Suprapubic skin (tissue), 4 donors: ENCODE results near the gene DSCAML1. TPM values are rescaled to one million over a fixed set of nuclear protein-coding genes. Genes with fewer than 3 reads are reported as not detected.

Experiments
- DNase-seq, 2 donors: peaks; one replicate each; pipeline ENCODE4 v3.0.0-alpha.2; 2019; ENCODE audit warnings: low spot score in 2 of 2
- H3K27ac ChIP-seq: fragments of 200-600 bp; sonication (generic); one replicate; pipeline ENCODE4 v1.5.1; 2019
- H3K27me3 ChIP-seq: fragments of 200-600 bp; sonication (generic); one replicate; pipeline ENCODE4 v1.5.1; 2019
- H3K36me3 ChIP-seq: fragments of 200-600 bp; sonication (generic); one replicate; pipeline ENCODE4 v1.5.1; 2019
- H3K4me1 ChIP-seq: fragments of 200-600 bp; sonication (generic); one replicate; pipeline ENCODE4 v1.5.1; 2019
- H3K4me3 ChIP-seq: fragments of 200-600 bp; sonication (generic); one replicate; pipeline ENCODE4 v1.5.1; 2019; ENCODE audit warnings: mild to moderate bottlenecking
- H3K9me3 ChIP-seq: fragments of 200-600 bp; sonication (generic); one replicate; pipeline ENCODE4 v1.5.1; 2019
- CTCF ChIP-seq, 2 donors: fragments of 200-600 bp in 1 of 2; fragments of 450-650 bp in 1 of 2; sonication (generic) in 1 of 2; IDR thresholded peaks; one replicate each; pipeline ENCODE4 v1.5.1; 2016 to 2019; ENCODE audit warnings: antibody characterized with exemption in 2 of 2, mild to moderate bottlenecking in 1 of 2, moderate library complexity in 1 of 2
- EP300 ChIP-seq: sonication (generic); formaldehyde crosslinking; IDR thresholded peaks from one replicate; pipeline ENCODE4 v1.6.1; 2017; ENCODE audit warnings: antibody characterized with exemption
- POLR2A ChIP-seq, 2 donors: fragments of 450-650 bp; IDR thresholded peaks; one replicate each; pipeline ENCODE4 v1.6.1; 2017; ENCODE audit warnings: antibody characterized with exemption in 2 of 2, mild to moderate bottlenecking in 2 of 2, moderate library complexity in 2 of 2
- POLR2AphosphoS5 ChIP-seq, 3 donors: sonication (generic); formaldehyde crosslinking; IDR thresholded peaks; one replicate each; pipeline ENCODE4 v1.6.1; 2017; ENCODE audit warnings: antibody characterized with exemption in 3 of 3
- WGBS: methylation state at CpG from one replicate; pipeline ENCODE4 v1.1.5; 2018; 5-methylcytosine and 5-hydroxymethylcytosine counted together
- total RNA-seq, 4 donors: library from RNA; depleted of rRNA; stranded (reverse); fragments of >200 nt; gene quantifications; one replicate each; pipeline ENCODE4 v1.1.0, GENCODE V29; 2016

Gene DSCAML1
- total RNA-seq, 4 donors from 2014 or later = 0.11 to 0.24 (median 0.21) TPM; not detected in 1

- DNase-seq = no peak
- WGBS = 54% methylated on average over 9 of the region's 9 CpGs
- no peaks in the 10 kb centered on the region for H3K36me3 ChIP-seq
- no peaks in the 10 kb centered on the region for H3K27me3 ChIP-seq
- no peak for TF ChIP-seq POLR2A (IDR thresholded peaks at IDR 0.05)
- no peak for TF ChIP-seq CTCF (IDR thresholded peaks at IDR 0.05)
- TF ChIP-seq POLR2AphosphoS5 (IDR thresholded peaks at IDR 0.05) = no peak
- no peak for TF ChIP-seq EP300
- no peak overlapping the region for H3K4me3 ChIP-seq
- H3K4me1 ChIP-seq = peaks cover 36% of the 10 kb centered on the region
- H3K9me3 ChIP-seq = no peaks in the 10 kb centered on the region
- no peak overlapping the region for H3K27ac ChIP-seq
Observed at GRCh38 chr11:117818041-117818873, 21.2 kb upstream of the DSCAML1 start.

- WGBS = 16% methylated on average over 18 of the region's 19 CpGs
- no peaks in the 10 kb centered on the region for H3K36me3 ChIP-seq
- peaks cover 36% of the 10 kb centered on the region for H3K4me1 ChIP-seq
- no peak for TF ChIP-seq POLR2A (IDR thresholded peaks at IDR 0.05)
- peak; percentile 99 for TF ChIP-seq CTCF (IDR thresholded peaks at IDR 0.05)
- TF ChIP-seq EP300 = no peak
- peak overlapping the region; percentile 38 for H3K27ac ChIP-seq
- H3K9me3 ChIP-seq = no peaks in the 10 kb centered on the region
- peak; percentile 90 to 94 for DNase-seq
- H3K27me3 ChIP-seq = no peaks in the 10 kb centered on the region
- H3K4me3 ChIP-seq = peak overlapping the region; percentile 12
Observed at GRCh38 chr11:117817368-117818040, 20.5 kb upstream of the DSCAML1 start.

- no peak for DNase-seq
- Histone ChIP-seq H3K27me3 (no peaks in the 10 kb centered on the region), H3K9me3 (no peaks in the 10 kb centered on the region), H3K4me1 (peaks cover 36% of the 10 kb centered on the region), H3K4me3 (peak overlapping the region; percentile 5), H3K27ac (peak overlapping the region; percentile 38), H3K36me3 (no peaks in the 10 kb centered on the region)
- TF ChIP-seq POLR2AphosphoS5 (IDR thresholded peaks at IDR 0.05) (no peak), POLR2A (IDR thresholded peaks at IDR 0.05) (no peak), CTCF (IDR thresholded peaks at IDR 0.05) (no peak), EP300 (no peak)
- WGBS = 100% methylated on average over 2 of the region's 5 CpGs
Observed at GRCh38 chr11:117816846-117817367, 19.9 kb upstream of the DSCAML1 start.

- peaks cover 36% of the 10 kb centered on the region for H3K4me1 ChIP-seq
- TF ChIP-seq POLR2AphosphoS5 (IDR thresholded peaks at IDR 0.05) (no peak), EP300 (no peak), CTCF (IDR thresholded peaks at IDR 0.05) (no peak), POLR2A (IDR thresholded peaks at IDR 0.05) (no peak)
- no peak overlapping the region for H3K4me3 ChIP-seq
- peak overlapping the region; percentile 38 for H3K27ac ChIP-seq
- H3K36me3 ChIP-seq = no peaks in the 10 kb centered on the region
- H3K9me3 ChIP-seq = no peaks in the 10 kb centered on the region
- H3K27me3 ChIP-seq = no peaks in the 10 kb centered on the region
- 85% methylated on average over 4 of the region's 20 CpGs for WGBS
- no peak for DNase-seq
Observed at GRCh38 chr11:117816151-117816741, 19.2 kb upstream of the DSCAML1 start.
